Effector memory CD4-positive, alpha-beta T cell (primary cell): Measurements from ENCODE around the gene INHBC.
"Not testable (repeated sequence)": the region's sequence is repeated elsewhere in the genome, so short reads cannot be mapped to it uniquely, and the experiment has no call there.

ENCODE experiments used
- DNase-seq, 3 donors: peaks; one replicate each; pipeline ENCODE4 v3.0.0-alpha.2; 2020
- H3K27ac ChIP-seq: 2 replicates; pipeline ENCODE4 v1.7.0; 2013; ENCODE audit warnings: mild to moderate bottlenecking, low read length, moderate library complexity; ENCODE audit not compliant: insufficient read depth, poor library complexity, severe bottlenecking
- H3K27me3 ChIP-seq: replicated peaks from 2 replicates; pipeline ENCODE4 v1.7.0; 2013; ENCODE audit warnings: mild to moderate bottlenecking, low read length; ENCODE audit not compliant: insufficient read depth, control insufficient read depth, poor library complexity, severe bottlenecking
- H3K36me3 ChIP-seq: 2 replicates; pipeline ENCODE4 v1.7.0; 2013; ENCODE audit warnings: mild to moderate bottlenecking, low read length, moderate library complexity; ENCODE audit not compliant: control insufficient read depth, insufficient read depth
- H3K4me1 ChIP-seq: 2 replicates; pipeline ENCODE4 v1.7.0; 2013; ENCODE audit warnings: low read length, mild to moderate bottlenecking; ENCODE audit not compliant: control insufficient read depth, insufficient read depth, poor library complexity, severe bottlenecking
- H3K4me3 ChIP-seq: 2 replicates; pipeline ENCODE4 v1.7.0; 2013; ENCODE audit warnings: low read length, low read depth, mild to moderate bottlenecking; ENCODE audit not compliant: insufficient read depth, poor library complexity, severe bottlenecking
- H3K9me3 ChIP-seq: 2 replicates; pipeline ENCODE4 v1.7.0; 2013; ENCODE audit warnings: mild to moderate bottlenecking, low read length, moderate library complexity; ENCODE audit not compliant: control insufficient read depth

The INHBC gene

GRCh38 chr12:57491393-57492280 is 57.1 kb downstream of the INHBC start:
- no peaks in the 10 kb centered on the region for H3K9me3 ChIP-seq
- no peak for DNase-seq
- H3K27ac ChIP-seq, result no peak overlapping the region
- peaks cover 9% of the 10 kb centered on the region for H3K4me1 ChIP-seq
- no peak overlapping the region for H3K4me3 ChIP-seq
- no peaks in the 10 kb centered on the region for H3K27me3 ChIP-seq
- peaks cover 31% of the 10 kb centered on the region for H3K36me3 ChIP-seq

DNA sequence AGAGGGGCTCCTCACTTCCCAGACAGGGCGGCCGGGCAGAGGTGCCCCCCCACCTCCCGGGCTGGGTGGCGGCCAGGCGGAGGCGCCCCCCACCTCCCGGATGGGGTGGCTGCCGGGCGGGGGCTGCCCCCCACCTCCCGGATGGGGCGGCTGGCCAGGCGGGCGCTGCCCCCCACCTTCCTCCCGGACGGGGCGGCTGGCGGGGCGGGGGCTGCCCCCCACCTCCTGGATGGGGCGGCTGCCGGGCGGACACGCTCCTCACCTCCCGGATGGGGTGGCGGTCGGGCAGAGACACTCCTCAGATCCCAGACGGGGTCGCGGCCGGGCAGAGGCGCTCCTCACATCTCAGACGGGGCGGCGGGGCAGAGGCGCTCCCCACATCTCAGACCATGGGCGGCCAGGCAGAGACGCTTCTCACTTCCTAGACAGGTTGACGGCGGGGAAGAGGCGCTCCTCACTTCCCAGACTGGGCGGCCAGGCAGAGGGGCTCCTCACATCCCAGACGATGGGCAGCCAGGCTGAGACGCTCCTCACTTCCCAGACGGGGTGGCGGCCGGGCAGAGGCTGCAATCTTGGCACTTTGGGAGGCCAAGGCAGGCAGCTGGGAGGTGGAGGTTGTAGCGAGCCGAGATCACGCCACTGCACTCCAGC is 60.6 kb downstream of the INHBC start:
- not testable (repeated sequence) for H3K4me1 ChIP-seq, DNase-seq, H3K9me3 ChIP-seq, H3K27ac ChIP-seq, H3K4me3 ChIP-seq, H3K27me3 ChIP-seq
- H3K36me3 ChIP-seq, result peaks cover 46% of the 10 kb centered on the region

- H3K27me3 ChIP-seq, result no peaks in the 10 kb centered on the region
- DNase-seq, result no peak
- H3K4me3 ChIP-seq, result no peak overlapping the region
- no peaks in the 10 kb centered on the region for H3K4me1 ChIP-seq
- peaks cover 43% of the 10 kb centered on the region for H3K36me3 ChIP-seq
- H3K9me3 ChIP-seq, result no peaks in the 10 kb centered on the region
- no peak overlapping the region for H3K27ac ChIP-seq
These were observed 62.2 kb downstream of the INHBC start for GRCh38 chr12:57496822-57497221.

- no peak overlapping the region for H3K27ac ChIP-seq
- no peaks in the 10 kb centered on the region for H3K4me1 ChIP-seq
- peaks cover 46% of the 10 kb centered on the region for H3K36me3 ChIP-seq
- no peaks in the 10 kb centered on the region for H3K27me3 ChIP-seq
- H3K4me3 ChIP-seq, result no peak overlapping the region
- H3K9me3 ChIP-seq, result no peaks in the 10 kb centered on the region
- no peak for DNase-seq
These were observed 62.9 kb downstream of the INHBC start for GRCh38 chr12:57497223-57498131.

GRCh38 chr12:57498132-57498502 is 63.5 kb downstream of the INHBC start:
- no peaks in the 10 kb centered on the region for H3K27me3 ChIP-seq
- no peak for DNase-seq
- H3K9me3 ChIP-seq, result no peaks in the 10 kb centered on the region
- H3K4me1 ChIP-seq, result no peaks in the 10 kb centered on the region
- H3K36me3 ChIP-seq, result peaks cover 42% of the 10 kb centered on the region
- no peak overlapping the region for H3K27ac ChIP-seq
- H3K4me3 ChIP-seq, result no peak overlapping the region

DNA sequence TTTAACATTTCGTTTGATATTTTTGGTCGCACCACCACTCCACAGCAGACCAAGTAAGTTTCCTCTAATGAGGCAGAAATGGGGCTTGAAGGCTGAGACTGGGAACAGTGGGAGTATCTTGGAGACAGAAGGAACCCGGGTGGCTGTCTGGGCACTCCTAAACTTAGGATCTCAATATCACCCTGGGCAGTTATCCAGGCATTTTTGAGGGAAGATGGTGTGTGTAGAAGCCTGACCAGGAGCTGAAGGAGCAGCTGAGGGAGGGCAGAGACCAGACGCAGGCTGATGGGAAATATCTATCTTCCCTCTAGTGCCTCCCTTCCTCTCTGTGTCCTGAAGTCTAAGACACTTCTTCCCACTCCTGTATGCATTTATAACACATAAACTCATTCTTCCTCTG is 64.0 kb downstream of the INHBC start:
- Histone ChIP-seq H3K9me3 (no peaks in the 10 kb centered on the region), H3K27me3 (no peaks in the 10 kb centered on the region), H3K36me3 (peaks cover 42% of the 10 kb centered on the region), H3K4me1 (no peaks in the 10 kb centered on the region), H3K27ac (no peak overlapping the region), H3K4me3 (no peak overlapping the region)
- DNase-seq, result no peak

GRCh38 chr12:57500213-57500612 is 65.6 kb downstream of the INHBC start:
- H3K27ac ChIP-seq, result no peak overlapping the region
- H3K36me3 ChIP-seq, result peaks cover 56% of the 10 kb centered on the region
- no peaks in the 10 kb centered on the region for H3K9me3 ChIP-seq
- no peak overlapping the region for H3K4me3 ChIP-seq
- H3K4me1 ChIP-seq, result no peaks in the 10 kb centered on the region
- no peaks in the 10 kb centered on the region for H3K27me3 ChIP-seq
- no peak for DNase-seq
